Fibroblast of villous mesenchyme (primary cell): ENCODE data around the gene ARSD. TPM values are rescaled to one million over a fixed set of nuclear protein-coding genes. Genes with fewer than 3 reads are reported as not detected.

Experiments used
- total RNA-seq: library from RNA; depleted of rRNA; stranded (reverse); fragments of >200 nt; gene quantifications from 2 replicates; pipeline ENCODE4 v1.2.3, GENCODE V29; 2012

Gene ARSD
- total RNA-seq, 1 donor: 13.4 TPM

Other genes with a start within 250 kb of the ARSD start
- gene CD99, start 238.0 kb downstream of the ARSD start, total RNA-seq: 268 and 386 TPM in 2 replicates
- 0.97 and 4.7 TPM in 2 replicates for gene XG, start 177.3 kb downstream of the ARSD start, total RNA-seq
- 3.5 and 3.9 TPM in 2 replicates for gene GYG2, start 100.4 kb downstream of the ARSD start, total RNA-seq
- not detected in 2 replicates for gene ARSH, start 77.2 kb upstream of the ARSD start, total RNA-seq
- gene ARSF, start 112.1 kb upstream of the ARSD start, total RNA-seq: not detected in 2 replicates